Superior temporal gyrus (tissue), 1 donor: ENCODE data around the gene SLC38A8.

Experiments
- DNase-seq: peaks from one replicate; pipeline ENCODE4 v3.0.0-alpha.2; 2016; ENCODE audit errors: extremely low spot score

The SLC38A8 gene

GRCh38 chr16:83970430-83970815 lies 72.2 kb downstream of the SLC38A8 start:
- no peak for DNase-seq

GRCh38 chr16:83969771-83970429 lies 72.7 kb downstream of the SLC38A8 start:
- DNase-seq: no peak

GRCh38 chr16:83968891-83969649 lies 73.5 kb downstream of the SLC38A8 start:
- no peak for DNase-seq

- no peak for DNase-seq
Measured at GRCh38 chr16:83968306-83968851, 74.2 kb downstream of the SLC38A8 start.

- DNase-seq: no peak
Measured at GRCh38 chr16:83967838-83968305, 74.7 kb downstream of the SLC38A8 start, which contains the start of gene NECAB2. Gene NECAB2 (plus strand): TSS chr16:83968244. CDS start chr16:83968649, 405 bp downstream.

- no peak for DNase-seq
Measured at GRCh38 chr16:83967091-83967490, 75.5 kb downstream of the SLC38A8 start.

GRCh38 chr16:83966153-83966696 lies 76.4 kb downstream of the SLC38A8 start:
- no peak for DNase-seq

- DNase-seq: no peak
Measured at GRCh38 chr16:83965444-83966152, 77.0 kb downstream of the SLC38A8 start.

GRCh38 chr16:83964684-83965443 lies 77.7 kb downstream of the SLC38A8 start:
- no peak for DNase-seq

- no peak for DNase-seq
Measured at GRCh38 chr16:83963277-83964119, 79.1 kb downstream of the SLC38A8 start.

- no peak for DNase-seq
Measured at GRCh38 chr16:83961591-83961990, 81.0 kb downstream of the SLC38A8 start.

- DNase-seq: no peak
Measured at GRCh38 chr16:83960521-83961249, 81.9 kb downstream of the SLC38A8 start.
